ENCODE measurements around the gene INTS1.

DNA sequence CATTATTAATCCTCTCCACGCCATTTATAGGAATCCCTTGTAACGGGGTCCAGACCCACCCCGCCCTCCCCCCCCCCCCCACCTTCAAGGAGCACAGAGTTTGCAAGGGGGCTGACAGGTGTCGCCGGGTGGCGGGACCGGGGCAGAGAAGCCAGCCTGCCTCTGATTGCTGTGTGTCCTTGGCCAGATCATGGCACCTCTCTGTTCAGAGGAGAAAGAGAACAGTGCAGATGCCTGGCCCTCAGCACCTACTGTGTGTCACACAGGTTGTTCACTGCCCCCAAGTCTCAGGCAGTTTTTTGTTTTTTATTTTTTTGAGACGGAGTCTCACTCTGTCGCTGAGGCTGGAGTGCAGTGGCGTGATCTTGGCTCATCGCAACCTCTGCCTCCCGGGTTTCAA lies 39.5 kb downstream of the INTS1 start:
- TF ChIP-seq, protein P1, sequence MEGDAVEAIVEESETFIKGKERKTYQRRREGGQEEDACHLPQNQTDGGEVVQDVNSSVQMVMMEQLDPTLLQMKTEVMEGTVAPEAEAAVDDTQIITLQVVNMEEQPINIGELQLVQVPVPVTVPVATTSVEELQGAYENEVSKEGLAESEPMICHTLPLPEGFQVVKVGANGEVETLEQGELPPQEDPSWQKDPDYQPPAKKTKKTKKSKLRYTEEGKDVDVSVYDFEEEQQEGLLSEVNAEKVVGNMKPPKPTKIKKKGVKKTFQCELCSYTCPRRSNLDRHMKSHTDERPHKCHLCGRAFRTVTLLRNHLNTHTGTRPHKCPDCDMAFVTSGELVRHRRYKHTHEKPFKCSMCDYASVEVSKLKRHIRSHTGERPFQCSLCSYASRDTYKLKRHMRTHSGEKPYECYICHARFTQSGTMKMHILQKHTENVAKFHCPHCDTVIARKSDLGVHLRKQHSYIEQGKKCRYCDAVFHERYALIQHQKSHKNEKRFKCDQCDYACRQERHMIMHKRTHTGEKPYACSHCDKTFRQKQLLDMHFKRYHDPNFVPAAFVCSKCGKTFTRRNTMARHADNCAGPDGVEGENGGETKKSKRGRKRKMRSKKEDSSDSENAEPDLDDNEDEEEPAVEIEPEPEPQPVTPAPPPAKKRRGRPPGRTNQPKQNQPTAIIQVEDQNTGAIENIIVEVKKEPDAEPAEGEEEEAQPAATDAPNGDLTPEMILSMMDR (IDR thresholded peaks at IDR 0.05; ENCODE audit: poor library complexity), result no peak
- TF ChIP-seq EZH2 (IDR thresholded peaks at IDR 0.05; ENCODE audit: borderline replicate concordance) (no peak), EZH2phosphoT487 (IDR thresholded peaks at IDR 0.05; ENCODE audit: low read depth, severe bottlenecking, unreplicated experiment) (no peak)

Data from hepatocyte (in vitro differentiated cells).